ENCODE measurements around the gene CTDNEP1.

CTDNEP1 gene

GRCh38 chr17:7226721-7227710, 24.5 kb downstream of the CTDNEP1 start:
- FAIRE-seq = no peak

- no peak for FAIRE-seq
Observed at GRCh38 chr17:7225711-7226331, 25.7 kb downstream of the CTDNEP1 start.

GRCh38 chr17:7224661-7225111, 26.8 kb downstream of the CTDNEP1 start:
- no peak for FAIRE-seq

- no peak for FAIRE-seq
Observed at GRCh38 chr17:7224110-7224509, 27.4 kb downstream of the CTDNEP1 start.

- no peak for FAIRE-seq
Observed at GRCh38 chr17:7223375-7223774, 28.2 kb downstream of the CTDNEP1 start.

GRCh38 chr17:7222972-7223292, 28.6 kb downstream of the CTDNEP1 start:
- FAIRE-seq = no peak

- no peak for FAIRE-seq
Observed at GRCh38 chr17:7222093-7222971, 29.2 kb downstream of the CTDNEP1 start.

- FAIRE-seq = no peak
Observed at GRCh38 chr17:7221278-7222092, 30.0 kb downstream of the CTDNEP1 start.

- peak; percentile 19 for FAIRE-seq
Observed at GRCh38 chr17:7220593-7221277, 30.8 kb downstream of the CTDNEP1 start.

GRCh38 chr17:7219812-7220592, 31.5 kb downstream of the CTDNEP1 start, which contains the start of the genes ACADVL and DLG4:
Gene ACADVL, plus strand, starts transcription at chr17:7219938. Its CDS starts 47 bp downstream, at chr17:7219985.
Gene DLG4, minus strand, starts transcription at chr17:7219836.
- peak; percentile 85 for FAIRE-seq

- FAIRE-seq = no peak
Observed at GRCh38 chr17:7219229-7219811, 32.2 kb downstream of the CTDNEP1 start.

GRCh38 chr17:7218758-7219157, 32.8 kb downstream of the CTDNEP1 start:
- FAIRE-seq = no peak

- no peak for FAIRE-seq
Observed at GRCh38 chr17:7218166-7218565, 33.4 kb downstream of the CTDNEP1 start.

- peak; percentile 8 for FAIRE-seq
Observed at GRCh38 chr17:7217113-7217987, 34.2 kb downstream of the CTDNEP1 start.

- no peak for FAIRE-seq
Observed at GRCh38 chr17:7216242-7217112, 35.1 kb downstream of the CTDNEP1 start.

- FAIRE-seq = no peak
Observed at GRCh38 chr17:7215652-7216180, 35.8 kb downstream of the CTDNEP1 start.

GRCh38 chr17:7215136-7215638, 36.3 kb downstream of the CTDNEP1 start:
- no peak for FAIRE-seq

Measured in G401.6 (cell line).